CD4-positive, alpha-beta T cell treated with Interferon alpha-2 for 1 hour (primary cell): ENCODE data around the gene DCHS2.
A peak's percentile ranks its signal among the peaks of the same experiment; 100 is the strongest.

Experiments
- DNase-seq, 2 donors: peaks; one replicate each; pipeline ENCODE4 v3.0.0-alpha.2; 2020 to 2022

DCHS2 gene

DNA sequence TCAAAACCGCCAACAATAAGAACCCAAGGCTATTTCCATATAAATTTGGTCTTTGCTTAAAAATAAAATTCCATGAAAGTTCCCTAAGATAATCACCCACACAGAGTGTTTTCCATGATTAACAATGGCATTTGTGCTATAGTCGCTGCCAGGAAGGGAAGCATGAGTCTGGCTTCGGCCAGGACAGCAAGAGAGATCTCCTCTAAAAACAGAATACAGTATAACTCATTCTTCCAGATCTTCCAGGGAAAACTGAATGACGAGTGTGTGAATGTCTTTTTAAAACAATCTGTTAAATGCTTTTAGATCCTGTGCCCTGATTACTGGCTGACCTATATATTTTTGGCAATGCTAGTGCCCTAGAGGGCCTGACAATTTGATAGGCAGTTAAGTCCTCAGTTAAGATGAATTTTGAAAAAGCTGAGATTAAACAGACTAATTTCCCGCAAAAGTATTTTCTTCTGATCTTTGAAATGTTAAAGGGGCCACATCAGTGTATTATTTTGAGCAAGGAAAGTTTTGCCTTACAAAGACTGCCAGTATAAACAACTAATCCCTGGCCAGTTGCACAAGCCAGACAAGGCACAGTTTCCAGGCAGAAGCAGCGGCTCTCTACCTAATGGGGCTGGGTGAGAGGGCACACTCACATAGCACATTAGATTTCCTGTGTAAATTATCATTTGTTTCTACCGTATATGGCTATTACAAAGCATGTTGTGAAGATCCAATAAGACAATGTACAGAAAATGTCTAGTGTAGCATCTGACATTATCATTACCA lies 127.3 kb downstream of the DCHS2 start:
- no peak for DNase-seq

- DNase-seq, result peak in 1 of 2 donors; percentile 4
Measured at GRCh38 chr4:154361450-154361849, 130.1 kb downstream of the DCHS2 start.

GRCh38 chr4:154360491-154360890 lies 131.1 kb downstream of the DCHS2 start:
- DNase-seq, result no peak

DNA sequence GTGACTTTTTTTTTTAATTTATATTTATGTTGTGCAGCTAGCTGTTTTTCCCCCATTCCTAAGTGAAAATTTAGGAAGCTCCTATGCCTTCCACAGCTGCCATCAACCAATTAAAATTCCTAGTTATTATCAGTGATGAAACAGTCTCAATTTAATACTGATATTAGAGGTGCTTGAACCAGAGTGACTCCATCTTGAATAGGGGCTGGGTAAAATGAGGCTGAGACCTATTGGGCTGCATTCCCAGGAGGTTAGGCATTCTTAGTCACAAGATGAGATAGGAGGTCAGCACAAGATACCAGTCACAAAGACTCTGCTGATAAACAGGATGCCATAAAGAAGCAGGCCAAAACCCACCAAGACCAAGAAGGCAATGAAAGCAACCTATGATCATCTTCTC lies 136.7 kb downstream of the DCHS2 start:
- DNase-seq, result no peak

- DNase-seq, result no peak
Measured at GRCh38 chr4:154349829-154350228, 141.8 kb downstream of the DCHS2 start.

DNA sequence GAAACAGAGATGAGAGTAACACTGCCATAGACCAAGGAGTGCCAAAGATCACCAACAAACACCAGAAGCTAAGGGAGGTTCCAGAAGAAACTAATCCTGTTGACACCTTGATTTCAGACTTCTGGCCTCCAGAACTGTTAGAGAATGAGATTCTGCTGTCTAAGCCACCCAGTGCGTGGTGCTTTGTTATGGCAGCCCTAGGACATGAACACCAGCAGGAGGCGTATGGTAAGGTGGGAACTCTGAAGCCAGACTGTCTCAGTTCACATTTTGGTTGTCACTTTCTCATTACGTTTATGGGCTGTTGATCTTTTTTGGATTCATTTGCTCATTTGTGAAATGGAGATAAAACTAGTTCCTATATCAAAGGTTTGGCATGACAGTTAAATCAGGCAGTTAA lies 142.9 kb downstream of the DCHS2 start:
- DNase-seq, result no peak

DNA sequence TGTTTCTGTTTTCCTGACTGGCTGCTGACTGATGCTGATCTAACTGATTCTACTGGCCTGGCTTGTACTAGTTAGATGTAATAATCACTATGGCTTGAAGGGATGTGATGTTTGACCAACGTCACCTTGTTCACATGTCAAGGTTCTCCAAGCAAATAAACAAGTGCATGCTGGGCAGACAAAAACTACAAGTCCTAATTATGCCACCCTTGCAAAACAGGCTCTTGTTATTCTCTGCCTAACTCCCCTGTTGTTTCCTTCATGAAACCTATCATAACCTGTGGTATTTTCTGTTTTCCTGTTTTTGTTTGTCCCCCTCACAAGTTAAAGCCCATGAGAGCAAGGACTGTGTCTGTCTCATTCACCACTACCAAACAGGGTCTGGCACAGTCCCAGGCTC lies 146.2 kb downstream of the DCHS2 start:
- no peak for DNase-seq

DNA sequence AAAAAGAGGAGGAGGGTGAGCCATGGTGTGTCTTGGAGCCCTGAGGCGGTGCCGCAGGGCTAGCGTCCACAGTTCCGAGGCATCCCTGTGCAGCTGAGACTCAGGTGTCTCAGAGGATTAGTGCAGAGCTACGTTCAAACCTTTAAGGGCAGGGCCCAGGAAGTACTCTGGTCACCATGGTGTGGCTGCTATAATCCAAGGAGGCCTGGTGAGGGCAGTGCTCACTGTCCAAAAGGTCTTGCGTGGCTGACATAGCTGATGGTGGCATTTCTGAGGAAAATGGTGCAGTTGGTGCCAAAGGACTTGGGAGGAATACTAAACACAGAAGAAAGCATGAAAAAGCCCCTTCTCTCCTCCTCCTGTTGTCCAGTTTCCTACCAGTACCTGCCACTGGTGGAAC lies 146.9 kb downstream of the DCHS2 start:
- DNase-seq, result no peak

DNA sequence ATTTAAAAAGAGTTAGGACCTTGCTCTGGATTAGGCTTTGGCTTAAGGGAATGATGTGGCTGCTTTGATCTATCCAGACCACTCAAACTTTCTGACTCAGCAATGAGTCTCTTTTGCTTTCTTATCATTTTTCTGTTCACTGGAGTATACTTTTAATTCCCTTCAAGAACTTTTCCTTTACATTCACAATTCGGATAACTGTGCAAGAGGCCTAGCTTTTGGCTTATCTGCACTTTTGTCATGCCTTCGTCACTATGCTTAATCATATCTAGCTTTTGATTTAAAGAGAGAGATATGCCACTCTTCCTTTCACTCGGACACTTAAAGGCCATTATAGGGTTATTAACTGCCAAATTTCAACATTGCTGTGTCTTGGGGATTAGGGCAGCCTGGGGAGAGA lies 147.9 kb downstream of the DCHS2 start:
- no peak for DNase-seq

DNA sequence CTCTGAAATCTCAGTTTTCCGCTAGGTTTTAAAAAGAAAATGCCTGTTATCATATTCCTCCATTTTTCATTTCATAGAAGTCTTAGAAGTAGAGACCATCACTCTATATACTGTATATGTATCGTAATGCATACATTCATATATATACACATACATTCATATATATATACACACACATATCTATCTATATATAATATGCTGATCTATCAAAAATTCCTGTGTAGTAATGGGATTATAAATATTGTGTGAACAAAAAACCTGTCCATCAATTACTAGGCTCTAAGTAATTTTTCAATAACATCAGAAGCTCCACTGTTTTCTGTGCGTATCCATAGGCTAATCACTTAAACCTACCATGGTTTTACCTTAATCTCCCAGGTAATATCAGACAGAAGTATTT lies 150.2 kb downstream of the DCHS2 start:
- DNase-seq, result no peak

DNA sequence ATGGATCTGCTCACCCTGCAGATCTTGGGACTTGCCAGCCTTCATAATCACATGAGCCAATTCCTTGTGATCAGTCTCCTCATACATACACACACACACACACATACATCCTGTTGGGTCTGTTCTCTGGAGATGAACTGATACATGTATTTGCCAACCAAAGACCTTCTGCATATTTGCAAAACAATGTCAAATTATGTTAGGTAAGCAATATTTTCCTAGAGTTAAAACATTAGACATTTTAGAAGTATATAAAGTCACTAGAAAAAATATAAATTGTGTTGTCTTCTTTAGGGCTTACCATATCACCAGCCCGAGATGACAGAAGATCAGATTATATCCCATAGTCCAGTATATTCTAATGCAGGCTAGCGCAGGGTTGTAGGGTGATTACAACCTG lies 156.0 kb downstream of the DCHS2 start:
- DNase-seq, result no peak

DNA sequence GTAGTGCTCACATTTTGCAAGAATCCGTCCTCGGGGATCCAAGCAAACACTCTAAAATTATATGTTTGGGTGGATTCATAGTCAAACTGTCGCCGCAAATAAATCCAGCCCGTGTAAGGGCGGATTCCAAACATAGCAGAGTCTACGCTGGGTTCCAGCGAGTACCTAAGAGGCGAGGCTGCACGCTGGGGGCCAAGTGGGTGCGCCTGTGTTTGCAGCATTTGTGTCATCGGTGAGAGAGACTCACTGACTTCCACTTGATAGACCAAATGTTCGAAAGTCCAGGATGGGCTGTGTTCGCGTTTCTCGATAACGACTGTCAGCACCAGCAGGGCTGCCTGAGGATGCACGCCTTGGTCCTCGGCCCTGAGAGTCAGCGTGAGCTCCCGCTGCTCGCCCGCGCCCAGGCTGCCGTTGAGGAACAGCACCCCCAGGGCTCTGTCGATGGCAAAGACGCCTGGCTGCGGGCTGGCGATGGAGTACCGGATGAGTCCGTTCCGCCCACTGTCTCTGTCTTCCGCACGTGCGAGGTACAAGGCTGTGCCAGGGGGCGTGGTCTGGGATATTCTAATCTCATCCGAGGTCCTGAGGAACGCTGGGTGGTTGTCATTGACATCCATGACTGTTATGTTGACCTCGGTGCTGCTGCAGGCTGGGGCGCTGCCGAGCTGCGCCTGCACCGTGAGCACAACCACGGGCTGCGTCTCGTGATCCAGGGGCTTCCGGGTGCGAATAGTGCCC lies 158.7 kb downstream of the DCHS2 start:
- peak; percentile 49 to 51 for DNase-seq

- no peak for DNase-seq
Measured at GRCh38 chr4:154329939-154330338, 161.7 kb downstream of the DCHS2 start.

- no peak for DNase-seq
Measured at GRCh38 chr4:154329268-154329868, 162.2 kb downstream of the DCHS2 start.

GRCh38 chr4:154328030-154328429 lies 163.6 kb downstream of the DCHS2 start:
- DNase-seq, result no peak

DNA sequence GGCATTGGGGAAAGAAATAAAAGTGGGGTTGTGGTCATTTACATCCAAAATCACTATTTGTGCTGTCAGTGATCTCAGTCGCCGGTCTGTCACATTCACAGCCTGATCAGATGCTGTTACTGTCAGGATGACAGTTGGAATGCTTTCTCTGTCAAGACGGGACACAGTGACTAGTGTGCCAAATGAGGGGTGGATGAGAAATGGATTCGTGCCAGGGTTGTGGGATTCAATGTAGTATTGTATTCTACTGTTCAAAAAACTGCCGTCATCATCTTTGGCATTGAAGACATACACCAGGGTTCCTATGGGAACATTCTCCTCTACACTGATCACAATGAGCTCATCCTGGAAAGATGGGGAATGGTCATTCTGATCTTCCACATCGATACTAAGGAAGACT lies 171.1 kb downstream of the DCHS2 start:
- DNase-seq, result no peak

- no peak for DNase-seq
Measured at GRCh38 chr4:154319736-154320135, 171.9 kb downstream of the DCHS2 start.

DNA sequence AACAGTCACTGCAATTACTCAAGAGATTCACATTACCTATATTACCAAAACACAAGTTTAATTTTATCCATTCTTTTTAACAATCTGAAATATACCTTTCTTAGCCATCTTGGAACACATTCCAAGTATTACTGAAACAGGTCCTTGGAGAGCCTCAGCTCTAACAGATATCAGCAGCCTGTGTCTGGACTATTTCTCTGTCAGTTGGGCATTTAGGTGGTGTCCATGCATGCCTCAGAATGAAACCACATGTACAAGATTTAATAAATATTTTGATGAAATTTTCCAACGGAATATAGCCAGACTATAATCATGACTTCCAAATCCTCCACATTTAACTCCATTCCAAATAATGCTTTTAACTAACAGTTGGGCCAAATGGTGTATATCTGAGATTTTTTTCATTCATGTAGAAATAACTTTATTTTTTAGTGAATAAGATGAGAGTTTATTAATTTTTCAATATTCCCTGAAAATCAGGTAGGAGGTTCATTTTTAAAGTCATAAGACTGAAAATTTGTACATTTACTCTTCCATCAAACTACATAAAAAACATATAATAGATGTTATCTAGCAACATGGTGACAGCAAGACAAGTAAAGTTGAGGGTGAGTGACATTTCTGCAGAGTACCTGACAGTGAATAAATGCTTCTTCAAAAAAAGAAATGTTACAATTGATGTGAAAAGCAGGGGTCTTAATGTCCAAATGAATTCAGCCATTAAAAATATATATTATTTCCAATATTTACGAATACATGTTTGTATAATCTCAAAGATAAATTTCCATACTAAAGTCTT lies 174.2 kb downstream of the DCHS2 start:
- no peak for DNase-seq

DNA sequence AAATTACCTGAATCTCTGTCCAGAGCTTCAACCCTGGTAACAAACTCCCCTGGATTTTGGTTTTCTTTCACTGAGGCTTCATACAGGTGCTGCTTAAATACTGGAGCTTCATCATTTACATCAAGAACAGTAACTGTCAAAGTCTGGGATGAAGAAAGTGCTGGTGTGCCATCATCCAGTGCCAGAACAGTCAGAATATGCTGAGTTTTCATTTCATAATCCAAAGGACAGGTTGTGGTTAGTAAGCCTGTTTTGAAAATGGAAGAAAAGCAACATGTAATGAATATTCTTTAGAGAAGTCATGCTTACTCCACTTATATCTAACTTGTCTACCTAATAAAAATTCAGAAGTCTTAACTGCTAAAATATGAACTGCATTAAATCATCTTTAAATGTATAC lies 175.9 kb downstream of the DCHS2 start:
- no peak for DNase-seq

- DNase-seq, result no peak
Measured at GRCh38 chr4:154314248-154314647, 177.4 kb downstream of the DCHS2 start.

DNA sequence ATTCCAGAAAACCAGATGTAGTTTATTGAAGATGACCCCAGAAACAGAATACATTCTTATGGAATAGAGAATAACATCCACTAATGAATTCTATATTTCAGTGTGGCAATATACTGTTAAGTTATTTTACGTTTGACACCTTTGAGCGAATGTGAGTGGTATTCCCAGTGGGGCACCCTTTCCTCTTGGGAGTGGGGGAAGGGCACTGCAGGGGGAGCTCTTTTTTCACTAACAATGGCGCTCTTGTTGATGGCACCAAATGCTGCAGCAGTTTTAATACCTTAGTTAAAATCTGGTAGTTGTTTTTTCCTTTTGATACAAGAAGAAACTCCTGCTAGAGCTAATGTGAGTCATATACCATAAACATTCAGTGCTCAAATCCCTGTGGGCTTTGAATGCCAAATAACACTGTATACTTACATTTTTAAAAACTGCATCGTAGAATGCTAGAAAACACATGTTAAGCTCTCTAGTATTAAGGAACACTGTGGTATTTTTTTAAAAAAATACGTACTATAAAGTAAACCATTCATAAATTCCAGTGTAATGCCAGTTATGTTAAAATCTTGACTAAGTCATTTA lies 178.5 kb downstream of the DCHS2 start:
- no peak for DNase-seq

- no peak for DNase-seq
Measured at GRCh38 chr4:154312246-154312645, 179.4 kb downstream of the DCHS2 start.

DNA sequence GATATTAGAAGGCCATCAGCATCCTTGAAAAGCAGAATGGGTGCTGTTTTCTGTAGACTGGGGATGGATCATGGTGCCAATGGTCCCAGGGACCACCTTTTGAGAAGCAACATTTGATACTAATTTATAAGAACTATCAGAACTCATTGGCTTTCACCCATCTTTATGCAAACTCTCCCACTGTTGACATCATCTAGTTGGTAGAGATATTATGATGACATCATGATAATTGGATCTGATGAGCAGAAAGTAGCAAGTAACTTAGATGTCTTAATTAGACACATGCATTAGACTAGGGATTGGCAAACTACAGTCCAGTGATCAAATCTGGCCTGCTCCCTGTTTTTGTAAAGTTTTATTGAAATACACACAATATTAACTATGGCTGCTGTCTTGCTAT lies 181.0 kb downstream of the DCHS2 start:
- no peak for DNase-seq
